Gastrocnemius medialis (tissue), 4 donors: ENCODE measurements around the gene SCN4A. TPM values are rescaled to one million over a fixed set of nuclear protein-coding genes. Genes with fewer than 3 reads are reported as not detected.
A peak's percentile ranks its signal among the peaks of the same experiment; 100 is the strongest.
"Not testable (repeated sequence)": the region's sequence is repeated elsewhere in the genome, so short reads cannot be mapped to it uniquely, and the experiment has no call there.

Source experiments
- ATAC-seq, 2 donors: fragments of 150-250 bp; one replicate each; pipeline ENCODE4 v1.9.1; 2016
- DNase-seq, 2 donors: peaks; one replicate each; pipeline ENCODE4 v3.0.0-alpha.2; 2019
- H3K27ac ChIP-seq, 4 donors: fragments of 200-600 bp; sonication (generic); 1 replicate in 1 of 4; 2 replicates in 3 of 4; pipeline ENCODE4 v1.5.1; 2016 to 2018; ENCODE audit warnings: mild to moderate bottlenecking in 2 of 4, moderate library complexity in 1 of 4
- H3K27me3 ChIP-seq, 3 donors: fragments of 200-600 bp; sonication (generic) in 2 of 3; 1 replicate in 1 of 3; 2 replicates in 2 of 3; pipeline versions ENCODE4 v1.5.1 to v1.6.0; 2016 to 2019; ENCODE audit warnings: mild to moderate bottlenecking in 1 of 3, moderate library complexity in 1 of 3
- H3K36me3 ChIP-seq, 2 donors: fragments of 200-600 bp; sonication (generic) in 1 of 2; one replicate each; pipeline ENCODE4 v1.5.1; 2017 to 2018
- H3K4me1 ChIP-seq, 2 donors: fragments of 200-600 bp; sonication (generic) in 1 of 2; one replicate each; pipeline ENCODE4 v1.5.1; 2016 to 2017; ENCODE audit warnings: mild to moderate bottlenecking in 2 of 2
- H3K4me3 ChIP-seq, 4 donors: fragments of 200-600 bp; sonication (generic) in 3 of 4; 1 replicate in 1 of 4; 2 replicates in 3 of 4; pipeline ENCODE4 v1.5.1; 2016 to 2019; ENCODE audit warnings: mild to moderate bottlenecking in 2 of 4
- H3K9me3 ChIP-seq, 3 donors: fragments of 200-600 bp; sonication (generic) in 2 of 3; 1 replicate in 1 of 3; 2 replicates in 2 of 3; pipeline ENCODE4 v1.5.1; 2016 to 2019
- CTCF ChIP-seq, 5 experiments: fragments of 450-650 bp in 3 of 5; fragments of 200-600 bp in 2 of 5; sonication (generic) in 2 of 5; IDR thresholded peaks in 4 of 5; conservative IDR thresholded peaks in 1 of 5; 1 replicate in 4 of 5; 2 replicates in 1 of 5; pipeline ENCODE4 v1.5.1; 2016 to 2019; ENCODE audit warnings: antibody characterized with exemption in 5 of 5, mild to moderate bottlenecking in 3 of 5, moderate library complexity in 3 of 5
- POLR2A ChIP-seq, 2 donors: fragments of 450-650 bp; IDR thresholded peaks; one replicate each; pipeline ENCODE4 v1.6.1; 2017; ENCODE audit warnings: antibody characterized with exemption in 2 of 2, mild to moderate bottlenecking in 2 of 2, moderate library complexity in 2 of 2
- in situ Hi-C, 4 donors: fragments of 200-750 bp; cut with MboI; loops; one replicate each; pipeline versions ENCODE4 v1.15.0 to v1.8.0; 2017; ENCODE audit warnings: low sequenced_read_pairs in 4 of 4
- intact Hi-C: fragments of 100-400 bp; cut with DNase I; formaldehyde crosslinking; loops from one replicate; pipeline ENCODE4 v1.15.1; 2023; ENCODE audit warnings: low total_unique reads
- total RNA-seq, 4 donors: library from RNA; depleted of rRNA; stranded (reverse); fragments of >200 nt; gene quantifications; one replicate each; pipeline versions ENCODE4 v1.1.0 to v1.2.3, GENCODE V29; 2016

SCN4A gene
- total RNA-seq, 4 donors from 2014 or later = 45.3 to 107 (median 69.1) TPM

DNA sequence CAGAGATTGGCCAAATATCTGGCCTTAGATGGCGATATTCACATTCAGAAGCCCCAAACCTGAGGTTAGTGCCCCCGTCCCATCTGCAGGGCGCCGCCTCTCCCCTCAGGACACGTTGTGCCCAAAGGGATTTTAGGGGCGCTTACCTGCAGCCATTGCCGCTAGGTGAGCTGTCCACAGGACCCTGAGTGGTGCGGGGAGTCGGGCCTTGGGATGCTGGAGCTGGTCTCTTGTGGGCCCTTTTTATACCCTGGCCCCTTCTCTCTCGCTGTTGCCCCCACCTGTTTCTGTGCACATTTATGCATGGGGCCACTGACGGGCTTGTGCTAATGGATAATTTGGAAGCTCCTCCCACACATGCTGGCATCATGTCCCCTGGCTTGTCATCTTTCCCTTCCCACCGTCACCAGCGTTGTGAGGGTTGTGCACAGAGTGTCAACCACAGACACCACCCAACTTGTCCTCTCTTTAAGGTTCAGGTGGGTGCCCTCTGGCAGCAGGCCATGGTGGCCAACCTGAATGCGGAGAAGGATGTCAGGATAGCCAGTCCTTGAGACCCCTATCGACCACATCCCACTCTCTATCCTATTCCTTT, 61.6 kb downstream of the SCN4A start, which contains the start of gene CSHL1:
CSHL1 (minus strand) TSS at position 218 of the 595 bp plus-strand sequence; CDS start at position 156, 62 bp downstream.
- no peaks in the 10 kb centered on the region for H3K9me3 ChIP-seq
- H3K36me3 ChIP-seq = no peaks in the 10 kb centered on the region
- H3K4me1 ChIP-seq = no peaks in the 10 kb centered on the region
- TF ChIP-seq CTCF (IDR thresholded peaks at IDR 0.05 in 4 of 5, conservative IDR thresholded peaks at IDR 0.05 in 1 of 5) (no peak), POLR2A (IDR thresholded peaks at IDR 0.05) (no peak)
- intact Hi-C loops (loop anchor here (10.0 kb wide), 1 partner anchor 364 kb away; no protein-coding TSS in a partner anchor), in situ Hi-C loops (loop anchor here (5.0 to 25.0 kb wide), 8 partner anchors 111 to 526 kb away; partner anchors contain the start of genes ERN1 (in 2 of the 4), ICAM2 (in 2 of the 4) and MILR1 (in 1 of the 4))
- H3K27me3 ChIP-seq = no peaks in the 10 kb centered on the region
- H3K4me3 ChIP-seq = no peak within 1 kb of the TSS
- DNase-seq (no peak), ATAC-seq (no peak)
- no peak within 1 kb of the TSS for H3K27ac ChIP-seq

GRCh38 chr17:63910096-63910495, 62.6 kb downstream of the SCN4A start:
- intact Hi-C loops (loop anchor here (10.0 kb wide), 1 partner anchor 365 kb away; no protein-coding TSS in a partner anchor), in situ Hi-C loops (loop anchor here (5.0 to 25.0 kb wide), 8 partner anchors 112 to 527 kb away; partner anchors contain the start of genes ERN1 (in 2 of the 4), ICAM2 (in 2 of the 4) and MILR1 (in 1 of the 4))
- no peaks in the 10 kb centered on the region for H3K27me3 ChIP-seq
- no peak overlapping the region for H3K27ac ChIP-seq
- ATAC-seq = no peak
- no peaks in the 10 kb centered on the region for H3K36me3 ChIP-seq
- no peak for DNase-seq
- H3K9me3 ChIP-seq = no peaks in the 10 kb centered on the region
- TF ChIP-seq CTCF (IDR thresholded peaks at IDR 0.05 in 4 of 5, conservative IDR thresholded peaks at IDR 0.05 in 1 of 5) (no peak), POLR2A (IDR thresholded peaks at IDR 0.05) (no peak)
- H3K4me1 ChIP-seq = no peaks in the 10 kb centered on the region
- no peak overlapping the region for H3K4me3 ChIP-seq

GRCh38 chr17:63909586-63909985, 63.1 kb downstream of the SCN4A start:
- intact Hi-C loops, ATAC-seq, H3K4me3 ChIP-seq, H3K4me1 ChIP-seq, H3K36me3 ChIP-seq, H3K27me3 ChIP-seq, H3K9me3 ChIP-seq, H3K27ac ChIP-seq, DNase-seq: not testable (repeated sequence)
- in situ Hi-C loops = loop anchor here (25.0 kb wide), 3 partner anchors 228 to 528 kb away; partner anchors contain the start of genes ERN1 (in 2 of the 4) and MILR1 (in 1 of the 4)

GRCh38 chr17:63907161-63907778, 65.4 kb downstream of the SCN4A start:
- ATAC-seq, DNase-seq, H3K4me1 ChIP-seq, H3K27ac ChIP-seq, H3K4me3 ChIP-seq, intact Hi-C loops, H3K9me3 ChIP-seq, H3K27me3 ChIP-seq, H3K36me3 ChIP-seq: not testable (repeated sequence)
- in situ Hi-C loops = loop anchor here (25.0 kb wide), 3 partner anchors 230 to 530 kb away; partner anchors contain the start of genes ERN1 (in 2 of the 4) and MILR1 (in 1 of the 4)

- H3K9me3 ChIP-seq, ATAC-seq, H3K4me3 ChIP-seq, H3K27ac ChIP-seq, DNase-seq, intact Hi-C loops, H3K36me3 ChIP-seq, H3K27me3 ChIP-seq, H3K4me1 ChIP-seq: not testable (repeated sequence)
- in situ Hi-C loops = loop anchor here (25.0 kb wide), 3 partner anchors 233 to 533 kb away; partner anchors contain the start of genes ERN1 (in 2 of the 4) and MILR1 (in 1 of the 4)
These were observed 67.9 kb downstream of the SCN4A start for GRCh38 chr17:63904796-63905195.

DNA sequence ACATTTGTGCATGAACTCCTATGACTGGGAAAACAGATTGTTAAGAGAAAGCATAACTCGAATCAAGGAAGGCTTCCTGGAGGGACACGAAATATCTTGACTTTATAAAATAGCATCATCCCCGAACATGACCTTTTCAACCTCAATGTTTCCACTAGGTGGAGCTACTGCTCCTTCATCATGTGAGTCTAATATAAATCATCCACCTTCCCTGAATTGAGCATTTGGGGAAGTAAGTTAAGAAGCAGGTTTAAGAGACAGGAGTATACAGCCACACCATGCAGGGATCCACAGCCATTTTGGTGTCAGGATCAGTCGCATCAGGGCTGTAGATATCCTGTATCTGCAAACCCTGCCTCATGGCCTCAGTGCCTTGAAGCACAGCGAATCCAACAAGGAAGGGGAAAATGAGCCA, 68.9 kb downstream of the SCN4A start:
- H3K27me3 ChIP-seq, DNase-seq, H3K27ac ChIP-seq, intact Hi-C loops, H3K4me3 ChIP-seq, H3K4me1 ChIP-seq, H3K9me3 ChIP-seq, H3K36me3 ChIP-seq: not testable (repeated sequence)
- in situ Hi-C loops = loop anchor here (25.0 kb wide), 3 partner anchors 234 to 534 kb away; partner anchors contain the start of genes ERN1 (in 2 of the 4) and MILR1 (in 1 of the 4)
- peak in 3 of 5 experiments; percentile 22 to 47 (median 34) for TF ChIP-seq CTCF (IDR thresholded peaks at IDR 0.05 in 4 of 5, conservative IDR thresholded peaks at IDR 0.05 in 1 of 5)
- peak in 1 of 2 donors; percentile 51 for ATAC-seq

- intact Hi-C loops = not testable (repeated sequence)
- in situ Hi-C loops = loop anchor here (25.0 kb wide), 3 partner anchors 235 to 535 kb away; partner anchors contain the start of genes ERN1 (in 2 of the 4) and MILR1 (in 1 of the 4)
These were observed 70.7 kb downstream of the SCN4A start for GRCh38 chr17:63901971-63902370.

More at GRCh38 chr17:63901971-63902370, 70.7 kb downstream of the SCN4A start:
- H3K27ac ChIP-seq, ATAC-seq, H3K27me3 ChIP-seq, H3K36me3 ChIP-seq, DNase-seq, H3K4me1 ChIP-seq, H3K9me3 ChIP-seq, H3K4me3 ChIP-seq: not testable (repeated sequence)
